ENCODE results near the gene DNAH7. TPM values are rescaled to one million over a fixed set of nuclear protein-coding genes. Genes with fewer than 3 reads are reported as not detected.
"Not testable (repeated sequence)": the region's sequence is repeated elsewhere in the genome, so short reads cannot be mapped to it uniquely, and the experiment has no call there.

DNAH7 gene
- total and polyA plus RNA-seq, 3 donors from 2014 or later = 14.9 to 27.1 (median 25.8) TPM

DNA sequence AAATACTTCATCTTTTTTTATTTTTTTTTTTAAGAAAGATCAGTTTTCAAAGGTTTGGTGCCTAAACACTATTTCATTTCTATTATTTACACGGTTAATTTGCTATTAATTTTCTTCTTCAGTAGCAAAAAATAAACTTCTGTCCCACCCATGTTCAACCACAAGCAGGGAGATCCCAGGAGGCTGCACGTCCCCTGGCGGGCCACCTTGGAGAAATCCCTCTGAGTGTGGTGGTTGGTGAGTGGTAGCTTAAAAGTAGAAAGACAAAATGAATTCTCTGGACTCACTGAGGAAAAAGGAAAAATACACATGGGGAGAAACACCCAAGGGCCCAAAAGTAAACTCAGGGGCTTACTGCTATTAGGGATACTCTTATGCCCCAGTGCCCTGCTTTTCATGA, 143.5 kb downstream of the DNAH7 start:
- WGBS, 2 donors = 87 to 94% methylated on average over 3 of the region's 3 CpGs
- H3K4me1 ChIP-seq = no peaks in the 10 kb centered on the region
- no peaks in the 10 kb centered on the region for H3K36me3 ChIP-seq (ENCODE audit: low read depth, missing control alignments)
- H3K4me3 ChIP-seq = no peak overlapping the region
- no peaks in the 10 kb centered on the region for H3K27me3 ChIP-seq
- no peaks in the 10 kb centered on the region for H3K9me3 ChIP-seq
- no peak overlapping the region for H3K27ac ChIP-seq
- intact Hi-C loops (cut with DNase I; ENCODE audit: low total_unique reads) = no loop called here
- DNase-seq = no peak
- TF ChIP-seq CTCF (IDR thresholded peaks at IDR 0.05) = no peak
- no peak for TF ChIP-seq POLR2A (IDR thresholded peaks at IDR 0.05)

- no peak for DNase-seq
- no peaks in the 10 kb centered on the region for H3K4me1 ChIP-seq
- TF ChIP-seq POLR2A (IDR thresholded peaks at IDR 0.05) (no peak), CTCF (IDR thresholded peaks at IDR 0.05) (no peak)
- H3K36me3 ChIP-seq (ENCODE audit: low read depth, missing control alignments) = no peaks in the 10 kb centered on the region
- no peaks in the 10 kb centered on the region for H3K27me3 ChIP-seq
- intact Hi-C loops (cut with DNase I; ENCODE audit: low total_unique reads) = no loop called here
- no peak overlapping the region for H3K27ac ChIP-seq
- no peaks in the 10 kb centered on the region for H3K9me3 ChIP-seq
- WGBS, 2 donors = 87 to 88% methylated on average over 1 of the region's 1 CpG
- no peak overlapping the region for H3K4me3 ChIP-seq
These were observed 144.7 kb downstream of the DNAH7 start for GRCh38 chr2:195923889-195924288.

DNA sequence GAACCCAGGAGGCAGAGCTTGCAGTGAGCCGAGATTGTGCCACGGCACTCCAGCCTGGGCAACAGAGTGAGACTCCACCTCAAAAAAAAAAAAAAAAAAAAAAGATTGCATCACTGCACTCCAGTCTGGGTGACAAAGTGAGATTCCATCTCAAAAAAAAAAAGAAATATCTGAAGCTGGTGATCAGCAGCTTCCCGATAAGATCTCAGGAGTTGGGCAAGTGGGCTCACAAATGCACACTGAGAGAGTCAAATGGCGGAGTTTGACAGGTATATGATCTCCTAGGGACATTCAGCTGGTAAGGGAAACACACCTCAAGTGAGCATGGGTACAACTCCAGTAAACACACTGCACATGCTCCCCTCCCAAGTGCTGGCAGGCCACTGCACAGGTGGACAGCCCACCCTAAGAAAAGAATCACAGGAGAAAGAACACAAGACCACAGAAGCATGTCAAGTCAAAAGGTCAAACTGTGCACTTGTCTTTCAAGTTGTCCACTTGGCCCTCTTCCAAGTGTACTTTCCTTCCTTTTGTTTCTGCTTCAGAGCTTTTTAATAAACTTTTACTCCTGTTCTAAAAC, 151.5 kb downstream of the DNAH7 start:
- intact Hi-C loops (cut with DNase I; ENCODE audit: low total_unique reads); H3K36me3 ChIP-seq (ENCODE audit: low read depth, missing control alignments); DNase-seq; H3K4me1 ChIP-seq; H3K27me3 ChIP-seq; H3K9me3 ChIP-seq; H3K4me3 ChIP-seq; H3K27ac ChIP-seq: not testable (repeated sequence)
- 93 to 95% methylated on average over 4 of the region's 4 CpGs for WGBS, 2 donors

GRCh38 chr2:195912079-195912478, 156.6 kb downstream of the DNAH7 start:
- WGBS, 2 donors = 80 to 90% methylated on average over 4 of the region's 4 CpGs
- no peak for DNase-seq
- Histone ChIP-seq H3K4me1 (no peaks in the 10 kb centered on the region), H3K27ac (no peak overlapping the region), H3K36me3 (ENCODE audit: low read depth, missing control alignments) (no peaks in the 10 kb centered on the region), H3K9me3 (no peaks in the 10 kb centered on the region), H3K27me3 (no peaks in the 10 kb centered on the region), H3K4me3 (no peak overlapping the region)
- TF ChIP-seq POLR2A (IDR thresholded peaks at IDR 0.05) (no peak), CTCF (IDR thresholded peaks at IDR 0.05) (no peak)
- intact Hi-C loops (cut with DNase I; ENCODE audit: low total_unique reads) = no loop called here

DNA sequence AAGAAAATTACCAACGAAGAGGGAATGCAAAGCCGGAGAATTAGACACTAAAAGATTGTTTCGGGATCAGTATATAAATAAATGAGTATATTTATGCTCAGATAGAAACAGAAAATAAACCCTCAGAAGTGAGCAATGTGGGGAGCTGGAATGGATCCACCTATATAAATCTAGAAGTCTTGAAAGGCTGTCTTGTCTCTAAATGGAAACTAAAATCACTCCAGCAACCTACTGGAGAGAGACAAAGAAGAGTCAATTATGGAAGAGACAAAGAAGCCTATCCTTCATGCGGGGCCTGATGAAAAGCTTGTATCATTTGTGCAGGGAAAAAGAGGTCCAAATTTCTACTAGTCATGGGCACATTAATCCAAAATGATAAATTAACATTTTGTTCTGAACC, 158.1 kb downstream of the DNAH7 start:
- H3K27me3 ChIP-seq = no peaks in the 10 kb centered on the region
- no peaks in the 10 kb centered on the region for H3K36me3 ChIP-seq (ENCODE audit: low read depth, missing control alignments)
- H3K4me1 ChIP-seq = no peaks in the 10 kb centered on the region
- H3K27ac ChIP-seq = no peak overlapping the region
- WGBS, 2 donors = 87 to 88% methylated on average over 4 of the region's 4 CpGs
- intact Hi-C loops (cut with DNase I; ENCODE audit: low total_unique reads) = no loop called here
- no peak overlapping the region for H3K4me3 ChIP-seq
- H3K9me3 ChIP-seq = no peaks in the 10 kb centered on the region
- TF ChIP-seq CTCF (IDR thresholded peaks at IDR 0.05) (no peak), POLR2A (IDR thresholded peaks at IDR 0.05) (no peak)
- DNase-seq = no peak

Measured in testis (tissue), 3 donors.